Neural progenitor cell (in vitro differentiated cells): ENCODE measurements around the gene GPR26.

Source experiments
- CTCF ChIP-seq: fragments of 200-600 bp; sonication (generic); IDR thresholded peaks from 2 replicates; pipeline ENCODE4 v1.5.1; 2017; ENCODE audit warnings: antibody characterized with exemption, mild to moderate bottlenecking
- EZH2phosphoT487 ChIP-seq: fragments of 200-600 bp; sonication (generic); IDR thresholded peaks from 2 replicates; pipeline ENCODE4 v1.6.1; 2017; ENCODE audit warnings: antibody characterized with exemption

GRCh38 chr10:123704076-123704475, 37.9 kb downstream of the GPR26 start:
- no peak for TF ChIP-seq EZH2phosphoT487
- TF ChIP-seq CTCF, result no peak
